Keratinocyte (primary cell): ENCODE data around the gene MSI2. TPM values are rescaled to one million over a fixed set of nuclear protein-coding genes. Genes with fewer than 3 reads are reported as not detected.

Source experiments
- DNase-seq: peaks from one replicate; pipeline ENCODE4 v3.0.0-alpha.2; 2011; ENCODE audit warnings: low read depth, missing footprints, low spot score
- FAIRE-seq: peaks from 2 replicates; lab custom pipeline; 2011; peaks lifted over from hg19 to GRCh38; lab: Jason Lieb, UNC
- H2AFZ ChIP-seq: 2 replicates; pipeline ENCODE4 v1.6.0; 2012; ENCODE audit warnings: low read length, control low read depth, inconsistent platforms; ENCODE audit not compliant: control insufficient read depth
- H3K27ac ChIP-seq: 2 replicates; pipeline ENCODE4 v1.5.1; 2011; ENCODE audit warnings: low read length; ENCODE audit not compliant: control insufficient read depth, insufficient read depth
- H3K27me3 ChIP-seq: 3 replicates; pipeline ENCODE4 v1.6.0; 2011; ENCODE audit warnings: low read length; ENCODE audit not compliant: control insufficient read depth, insufficient read depth; ENCODE audit errors: extremely low read depth
- H3K36me3 ChIP-seq, 2 experiments: 2 replicates in 1 of 2; 3 replicates in 1 of 2; pipeline ENCODE4 v1.5.1; 2011; ENCODE audit warnings: low read length in 2 of 2, mild to moderate bottlenecking in 1 of 2; ENCODE audit not compliant: control insufficient read depth in 2 of 2, insufficient read depth in 2 of 2; ENCODE audit errors: extremely low read depth in 1 of 2
- H3K4me1 ChIP-seq: 3 replicates; pipeline ENCODE4 v1.5.1; 2011; ENCODE audit warnings: low read length; ENCODE audit not compliant: control insufficient read depth, insufficient read depth; ENCODE audit errors: extremely low read depth
- H3K4me2 ChIP-seq: 3 replicates; pipeline ENCODE4 v1.6.0; 2011; ENCODE audit warnings: low read depth, low read length; ENCODE audit not compliant: control insufficient read depth, insufficient read depth; ENCODE audit errors: extremely low read depth
- H3K4me3 ChIP-seq, 3 experiments: fragments of 200-600 bp in 1 of 3; sonication (generic) in 1 of 3; 2 replicates in 2 of 3; 3 replicates in 1 of 3; pipeline ENCODE4 v1.5.1; 2011 to 2016; ENCODE audit warnings: low read length in 3 of 3, mild to moderate bottlenecking in 3 of 3, control low read depth in 2 of 3, inconsistent platforms in 1 of 3, low read depth in 1 of 3, mixed read lengths in 1 of 3, mixed run types in 1 of 3, moderate library complexity in 1 of 3; ENCODE audit not compliant: control insufficient read depth in 2 of 3, insufficient read depth in 2 of 3; ENCODE audit errors: extremely low read depth in 1 of 3
- H3K79me2 ChIP-seq: 2 replicates; pipeline ENCODE4 v1.6.0; 2012; ENCODE audit warnings: low read length; ENCODE audit not compliant: control insufficient read depth, insufficient read depth
- H3K9ac ChIP-seq: 3 replicates; pipeline ENCODE4 v1.6.0; 2011; ENCODE audit warnings: low read length; ENCODE audit not compliant: control insufficient read depth, insufficient read depth; ENCODE audit errors: extremely low read depth
- H3K9me1 ChIP-seq: 3 replicates; pipeline ENCODE4 v1.6.0; 2011; ENCODE audit warnings: low read length; ENCODE audit not compliant: control insufficient read depth, insufficient read depth; ENCODE audit errors: extremely low read depth
- H3K9me3 ChIP-seq: 2 replicates; pipeline ENCODE4 v1.5.1; 2012; ENCODE audit warnings: low read depth, low read length; ENCODE audit not compliant: control insufficient read depth
- H4K20me1 ChIP-seq: 3 replicates; pipeline ENCODE4 v1.6.0; 2011; ENCODE audit warnings: low read length; ENCODE audit not compliant: control insufficient read depth, insufficient read depth; ENCODE audit errors: extremely low read depth
- EZH2 ChIP-seq: IDR thresholded peaks from one replicate; pipeline ENCODE4 v1.6.1; 2012; ENCODE audit warnings: inconsistent platforms, mild to moderate bottlenecking, low read length, moderate library complexity
- dilution Hi-C: fragments of 300-500 bp; cut with MboI; formaldehyde crosslinking; loops from one replicate; pipeline ENCODE4 v1.7.0; 2020; ENCODE audit warnings: low sequenced_read_pairs; ENCODE audit not compliant: extremely low pct_ligation_motif_present
- polyA plus RNA-seq, 5 experiments: library from polyadenylated mRNA; depleted of rRNA in 3 of 5; stranded (reverse) in 3 of 5; stranded (forward) in 1 of 5; unstranded in 1 of 5; fragments of >200 nt; gene quantifications; 1 replicate in 1 of 5; 2 replicates in 3 of 5; 3 replicates in 1 of 5; pipeline versions ENCODE4 v1.2.1 to v1.2.3, GENCODE V29; 2011 to 2012; ENCODE audit warnings: missing spikeins in 2 of 5, low read depth in 1 of 5, low replicate concordance in 1 of 5
- TF ChIP-seq, protein P1 (sequence below), 3 experiments: IDR thresholded peaks in 1 of 3; conservative IDR thresholded peaks in 1 of 3; optimal IDR thresholded peaks in 1 of 3; 2 replicates in 2 of 3; 3 replicates in 1 of 3; pipeline versions ENCODE3 to v1.5.1; 2011; ENCODE audit warnings: low read length in 3 of 3, mild to moderate bottlenecking in 3 of 3, moderate library complexity in 2 of 3, control low read depth in 1 of 3, inconsistent platforms in 1 of 3; ENCODE audit not compliant: insufficient read depth in 2 of 3; ENCODE audit errors: extremely low read depth in 1 of 3

Gene MSI2
- polyA plus RNA-seq, 1 donor (not counting 4 experiments of a cell fraction or from before 2014, with no cell fraction given), result 22.3 TPM

DNA sequence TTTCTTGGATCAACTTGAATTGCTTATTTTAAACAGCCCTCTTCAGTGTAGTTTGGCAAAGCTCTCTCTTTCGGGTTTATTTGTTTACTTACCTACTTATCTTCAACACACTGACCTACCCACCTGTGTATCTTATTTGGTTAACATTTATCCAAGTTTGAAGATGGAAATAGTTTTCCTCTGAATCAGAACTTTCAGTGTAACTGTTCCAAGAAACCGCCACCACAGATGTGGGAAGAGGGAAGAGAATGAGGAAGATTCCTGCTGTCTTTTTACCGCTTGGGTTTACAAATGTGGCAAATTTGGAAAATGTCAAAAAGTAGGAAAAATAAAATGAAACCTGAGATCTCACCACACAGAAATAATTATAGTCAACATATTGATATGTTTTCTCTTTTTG is 115.8 kb downstream of the MSI2 start:
- no peak overlapping the region for H3K9ac ChIP-seq
- H3K36me3 ChIP-seq, result no peaks in the 10 kb centered on the region
- no peak overlapping the region for H3K4me3 ChIP-seq
- peaks cover 70% of the 10 kb centered on the region for H3K4me1 ChIP-seq
- no peak overlapping the region for H2AFZ ChIP-seq
- no peak for DNase-seq
- TF ChIP-seq, protein P1, sequence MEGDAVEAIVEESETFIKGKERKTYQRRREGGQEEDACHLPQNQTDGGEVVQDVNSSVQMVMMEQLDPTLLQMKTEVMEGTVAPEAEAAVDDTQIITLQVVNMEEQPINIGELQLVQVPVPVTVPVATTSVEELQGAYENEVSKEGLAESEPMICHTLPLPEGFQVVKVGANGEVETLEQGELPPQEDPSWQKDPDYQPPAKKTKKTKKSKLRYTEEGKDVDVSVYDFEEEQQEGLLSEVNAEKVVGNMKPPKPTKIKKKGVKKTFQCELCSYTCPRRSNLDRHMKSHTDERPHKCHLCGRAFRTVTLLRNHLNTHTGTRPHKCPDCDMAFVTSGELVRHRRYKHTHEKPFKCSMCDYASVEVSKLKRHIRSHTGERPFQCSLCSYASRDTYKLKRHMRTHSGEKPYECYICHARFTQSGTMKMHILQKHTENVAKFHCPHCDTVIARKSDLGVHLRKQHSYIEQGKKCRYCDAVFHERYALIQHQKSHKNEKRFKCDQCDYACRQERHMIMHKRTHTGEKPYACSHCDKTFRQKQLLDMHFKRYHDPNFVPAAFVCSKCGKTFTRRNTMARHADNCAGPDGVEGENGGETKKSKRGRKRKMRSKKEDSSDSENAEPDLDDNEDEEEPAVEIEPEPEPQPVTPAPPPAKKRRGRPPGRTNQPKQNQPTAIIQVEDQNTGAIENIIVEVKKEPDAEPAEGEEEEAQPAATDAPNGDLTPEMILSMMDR (optimal IDR thresholded peaks at IDR 0.05 in 1 of 3, IDR thresholded peaks at IDR 0.05 in 1 of 3, conservative IDR thresholded peaks at IDR 0.05 in 1 of 3; ENCODE audit: extremely low read depth in 1 of 3, insufficient read depth in 2 of 3, low read length in 3 of 3), result no peak
- no peak for TF ChIP-seq EZH2
- H4K20me1 ChIP-seq, result no peaks in the 10 kb centered on the region
- peaks cover 5% of the 10 kb centered on the region for H3K9me1 ChIP-seq
- dilution Hi-C loops, result no loop called here
- H3K27me3 ChIP-seq, result no peaks in the 10 kb centered on the region
- peaks cover 6% of the 10 kb centered on the region for H3K9me3 ChIP-seq
- no peaks in the 10 kb centered on the region for H3K79me2 ChIP-seq
- no peak for FAIRE-seq
- H3K4me2 ChIP-seq, result peak overlapping the region; percentile 44
- no peak overlapping the region for H3K27ac ChIP-seq

DNA sequence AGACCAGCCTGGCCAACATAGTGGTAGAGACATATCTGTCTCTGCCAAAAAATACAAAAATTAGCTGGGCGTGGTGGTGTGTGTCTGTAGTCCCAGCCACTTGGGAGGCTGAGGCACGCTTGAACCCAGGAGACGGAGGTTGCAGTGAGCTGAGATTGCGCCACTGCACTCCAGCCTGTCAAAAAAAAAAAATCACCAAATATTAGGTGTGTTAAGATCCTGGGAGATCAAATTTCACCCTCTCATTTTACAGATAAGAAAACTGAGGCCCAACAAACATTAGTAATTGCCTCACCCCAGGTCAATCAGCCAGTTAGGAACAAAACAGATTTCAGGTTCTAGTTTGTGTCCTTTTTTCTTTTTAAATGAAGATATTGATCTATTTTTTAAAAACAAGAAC is 116.7 kb downstream of the MSI2 start:
- dilution Hi-C loops, result no loop called here
- no peaks in the 10 kb centered on the region for H3K27me3 ChIP-seq
- peaks cover 6% of the 10 kb centered on the region for H3K9me3 ChIP-seq
- no peaks in the 10 kb centered on the region for H3K79me2 ChIP-seq
- H3K9me1 ChIP-seq, result peaks cover 5% of the 10 kb centered on the region
- no peak overlapping the region for H3K9ac ChIP-seq
- no peaks in the 10 kb centered on the region for H4K20me1 ChIP-seq
- FAIRE-seq (no peak), DNase-seq (no peak)
- H3K4me2 ChIP-seq, result no peak overlapping the region
- H3K4me1 ChIP-seq, result peaks cover 67% of the 10 kb centered on the region
- no peaks in the 10 kb centered on the region for H3K36me3 ChIP-seq
- H3K27ac ChIP-seq, result no peak overlapping the region
- H2AFZ ChIP-seq, result no peak overlapping the region
- TF ChIP-seq EZH2, result no peak
- TF ChIP-seq, protein P1 (optimal IDR thresholded peaks at IDR 0.05 in 1 of 3, IDR thresholded peaks at IDR 0.05 in 1 of 3, conservative IDR thresholded peaks at IDR 0.05 in 1 of 3; ENCODE audit: extremely low read depth in 1 of 3, insufficient read depth in 2 of 3, low read length in 3 of 3), result no peak
- no peak overlapping the region for H3K4me3 ChIP-seq
